ENCODE measurements around the gene TRAIP.

DNA sequence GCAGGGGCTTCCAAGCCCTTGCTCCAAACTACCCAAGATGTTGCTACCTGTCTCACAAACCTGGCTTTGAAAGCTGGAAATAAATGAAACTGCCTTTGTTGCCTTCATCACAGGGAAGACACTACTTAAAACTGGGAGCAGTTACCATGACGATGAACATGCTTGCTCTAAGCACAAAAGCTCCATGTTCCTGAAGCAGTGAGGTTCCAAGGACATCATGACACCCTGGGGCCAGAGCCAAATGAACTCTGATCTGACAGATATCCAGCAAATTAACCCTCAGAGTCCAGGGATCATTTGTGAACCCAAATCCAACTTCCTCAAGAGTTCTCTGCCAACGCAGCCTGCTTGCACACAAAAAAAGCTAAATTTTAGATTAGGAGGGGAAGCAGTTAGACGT lies 10.7 kb downstream of the TRAIP start:
- TF ChIP-seq POLR2A (IDR thresholded peaks at IDR 0.05; ENCODE audit: low read depth, low read length) (no peak), POLR2AphosphoS5 (IDR thresholded peaks at IDR 0.05; ENCODE audit: low read depth, low read length) (no peak), SPI1 (IDR thresholded peaks at IDR 0.05; ENCODE audit: low read depth, low read length) (no peak), PAX5 (IDR thresholded peaks at IDR 0.05; ENCODE audit: insufficient read depth, low read length, severe bottlenecking) (no peak)

Data from GM12891 (cell line).